Measurements from ENCODE around the gene SLC16A4.
"Not testable (repeated sequence)": the region's sequence is repeated elsewhere in the genome, so short reads cannot be mapped to it uniquely, and the experiment has no call there.

Gene SLC16A4

DNA sequence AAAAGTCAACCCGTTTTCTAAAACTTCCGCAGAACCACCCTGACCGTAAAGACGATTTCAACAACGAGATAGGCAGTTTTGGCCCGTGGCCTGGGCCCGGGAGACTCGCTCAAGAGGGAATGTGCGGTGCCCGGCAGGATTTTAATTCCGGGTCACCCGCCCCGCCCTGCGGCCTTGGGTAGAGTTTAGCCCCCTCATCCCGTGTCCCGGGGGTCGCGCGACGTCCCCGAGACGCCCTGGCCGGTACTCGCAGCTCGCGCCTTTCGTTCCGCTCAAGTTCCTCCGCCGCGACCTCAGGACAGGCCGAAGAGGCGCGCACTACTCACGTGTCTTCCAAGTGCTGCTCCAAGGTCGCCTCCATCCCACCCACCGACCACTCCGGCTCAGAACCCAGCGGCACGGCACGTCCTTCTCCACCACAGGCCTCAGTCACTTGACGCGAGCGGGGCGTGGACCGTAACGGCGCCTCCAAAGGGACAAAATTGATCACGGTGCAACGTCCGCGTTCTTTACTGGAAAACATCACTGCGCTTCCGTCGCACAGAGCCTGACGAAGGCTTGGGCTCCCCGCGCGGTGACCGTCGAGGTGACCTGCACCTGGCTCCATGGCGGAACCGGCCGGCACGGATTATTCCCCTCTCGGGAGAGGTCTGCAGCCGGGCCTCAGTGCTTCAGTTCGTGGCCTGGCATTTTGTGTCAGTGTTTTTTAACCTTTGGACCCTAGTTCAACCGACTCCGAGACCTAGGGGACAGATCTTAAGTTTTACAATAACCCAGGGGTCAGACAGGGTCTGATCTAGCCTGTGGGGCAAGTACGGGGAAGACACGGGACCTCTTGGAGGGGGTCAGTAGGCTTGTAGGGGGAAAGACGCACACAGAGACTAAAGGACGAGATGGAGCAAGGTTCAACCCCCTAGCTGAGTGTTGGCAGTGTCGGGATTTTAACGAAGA, 16.7 kb upstream of the SLC16A4 start, which contains the start of gene LAMTOR5:
LAMTOR5 (minus strand) TSS at position 435 of the 951 bp plus-strand sequence; CDS start at position 361, 74 bp downstream.
- peak; percentile 85 for DNase-seq

DNA sequence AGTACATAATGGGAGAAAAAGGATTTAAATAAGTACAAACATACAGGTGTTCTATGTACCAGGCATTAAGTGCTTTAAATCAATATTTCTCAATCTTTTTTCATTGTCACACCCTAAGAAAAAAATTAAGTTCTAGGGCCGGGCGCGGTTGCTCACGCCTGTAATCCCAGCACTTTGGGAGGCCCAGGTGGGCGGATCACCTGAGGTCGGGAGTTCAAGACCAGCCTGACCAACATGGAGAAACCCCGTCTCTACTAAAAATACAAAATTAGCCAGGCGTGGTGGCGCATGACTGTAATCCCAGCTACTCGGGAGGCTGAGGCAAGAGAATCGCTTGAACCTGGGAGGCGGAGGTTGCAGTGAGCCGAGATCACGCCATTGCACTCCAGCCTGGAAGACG, 15.6 kb upstream of the SLC16A4 start:
- DNase-seq: not testable (repeated sequence)

DNA sequence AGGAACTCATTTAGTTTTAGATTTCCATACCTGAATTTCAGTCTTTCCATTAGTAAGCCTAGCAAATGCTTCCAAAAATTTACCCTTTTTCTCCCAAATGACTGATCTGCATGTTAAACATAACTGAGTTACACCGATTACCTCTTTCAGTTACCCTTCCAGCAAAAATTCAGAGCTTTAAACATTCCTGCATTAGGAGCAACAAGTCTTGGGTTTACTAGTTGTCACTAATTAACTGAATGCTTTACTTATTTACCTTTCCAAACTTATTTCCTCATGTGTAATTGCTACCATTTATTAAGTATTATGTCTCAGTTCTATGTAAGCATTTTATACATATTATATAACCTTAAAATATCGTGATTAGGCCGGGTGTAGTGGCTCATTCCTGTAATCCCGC, 13.6 kb upstream of the SLC16A4 start:
- DNase-seq: no peak

DNA sequence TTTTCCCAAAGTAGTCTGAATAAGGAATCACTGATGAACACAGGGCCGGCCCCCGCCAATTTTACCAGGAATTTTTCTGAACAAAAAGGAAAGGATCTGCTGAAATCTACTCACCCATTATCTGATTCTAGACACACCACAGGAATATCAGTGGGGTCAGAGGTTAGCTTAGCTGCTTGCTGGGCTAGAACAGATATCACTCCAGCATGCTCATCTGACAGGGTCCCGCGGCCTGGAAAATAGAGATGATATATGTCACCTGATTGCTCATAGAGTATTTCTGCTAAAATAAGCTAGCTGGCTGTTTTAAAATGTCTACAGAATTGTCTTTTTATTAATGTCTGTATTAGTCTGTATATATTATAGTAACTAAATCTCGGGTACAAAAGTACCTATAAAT, 13.0 kb upstream of the SLC16A4 start:
- DNase-seq: no peak

DNA sequence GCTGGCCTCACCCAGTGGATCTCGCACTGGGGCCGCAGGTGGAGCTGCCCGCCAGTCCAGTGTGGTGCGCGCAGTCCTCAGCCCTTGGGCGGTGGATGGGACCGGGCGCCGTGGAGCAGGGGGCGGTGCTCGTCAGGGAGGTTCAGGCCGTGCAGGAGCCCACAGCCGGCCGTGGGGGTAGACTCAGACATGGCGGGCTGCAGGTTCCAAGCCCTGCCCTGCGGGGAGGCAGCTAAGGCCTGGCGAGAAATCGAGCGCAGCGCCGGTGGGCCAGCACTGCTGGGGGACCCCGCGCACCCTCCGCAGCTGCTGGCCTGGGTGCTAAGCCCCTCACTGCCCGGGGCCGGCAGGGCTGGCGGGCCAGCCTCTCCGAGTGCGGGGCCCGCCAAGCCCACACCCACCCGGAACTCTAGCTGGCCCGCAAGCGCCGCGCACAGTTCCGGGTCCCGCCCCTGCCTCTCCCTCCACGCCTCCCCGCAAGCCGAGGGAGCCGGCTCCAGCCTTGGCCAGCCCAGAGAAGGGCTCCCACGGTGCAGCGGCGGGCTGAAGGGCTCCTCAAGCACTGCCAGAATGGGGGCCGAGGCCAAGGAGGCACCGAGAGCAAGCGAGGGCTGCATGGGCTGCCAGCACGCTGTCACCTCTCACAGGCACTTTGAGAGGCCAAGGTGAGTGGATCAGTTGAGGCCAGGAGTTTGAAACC, 5.6 kb upstream of the SLC16A4 start:
- DNase-seq: not testable (repeated sequence)

DNA sequence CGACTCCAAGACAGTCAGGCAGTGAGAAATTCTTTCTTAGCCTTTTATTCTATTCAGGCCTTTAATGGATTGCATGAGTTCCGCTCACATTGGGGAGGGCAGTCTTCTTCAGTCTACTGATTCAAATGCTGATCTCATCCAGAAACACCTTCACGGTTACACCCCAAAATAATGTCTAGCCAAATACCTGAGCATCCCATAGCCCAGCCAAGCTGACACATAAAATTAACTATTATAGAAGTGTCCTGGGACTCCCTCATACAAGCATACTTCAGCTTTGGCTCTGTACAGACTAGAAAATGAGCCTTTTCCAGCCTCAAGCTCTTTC, 3.6 kb upstream of the SLC16A4 start:
- no peak for DNase-seq

DNA sequence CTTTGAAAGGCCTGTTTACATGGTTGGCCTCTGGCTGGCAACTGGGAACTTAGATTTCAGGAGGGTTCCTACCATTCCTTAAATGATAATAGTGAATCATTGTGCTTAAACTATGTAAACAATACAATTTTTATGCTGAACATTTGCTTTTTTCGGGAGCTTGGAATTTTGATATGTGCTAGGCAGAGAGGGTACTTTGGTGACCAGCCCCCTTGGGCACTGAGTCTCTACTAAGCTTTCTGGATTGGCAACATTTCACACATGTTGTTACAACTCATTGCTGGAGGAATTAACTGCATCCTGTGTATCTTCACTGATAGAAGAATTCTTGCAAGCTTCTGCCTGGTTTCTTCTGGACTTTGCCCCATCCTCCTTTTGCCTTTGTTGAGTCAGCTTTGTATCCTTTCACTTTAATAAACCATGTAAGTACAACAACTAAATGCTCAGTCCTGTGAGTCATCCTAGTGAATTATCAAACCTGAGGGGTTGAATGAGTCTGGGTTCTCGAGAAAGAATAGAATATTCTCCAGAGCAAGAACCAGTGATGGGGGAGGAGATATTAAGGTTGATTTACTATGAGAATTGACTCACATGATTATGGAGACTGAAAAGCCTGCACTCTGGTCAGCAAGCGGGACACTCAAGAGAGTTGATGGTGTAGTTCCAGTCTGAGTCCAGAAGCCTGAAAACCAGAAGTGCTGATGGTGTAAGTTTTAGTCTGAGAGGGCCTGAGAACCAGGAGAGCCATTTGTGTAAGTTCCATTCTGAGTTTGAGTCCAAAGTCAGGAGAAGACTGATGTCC, 3.1 kb upstream of the SLC16A4 start:
- DNase-seq: no peak

DNA sequence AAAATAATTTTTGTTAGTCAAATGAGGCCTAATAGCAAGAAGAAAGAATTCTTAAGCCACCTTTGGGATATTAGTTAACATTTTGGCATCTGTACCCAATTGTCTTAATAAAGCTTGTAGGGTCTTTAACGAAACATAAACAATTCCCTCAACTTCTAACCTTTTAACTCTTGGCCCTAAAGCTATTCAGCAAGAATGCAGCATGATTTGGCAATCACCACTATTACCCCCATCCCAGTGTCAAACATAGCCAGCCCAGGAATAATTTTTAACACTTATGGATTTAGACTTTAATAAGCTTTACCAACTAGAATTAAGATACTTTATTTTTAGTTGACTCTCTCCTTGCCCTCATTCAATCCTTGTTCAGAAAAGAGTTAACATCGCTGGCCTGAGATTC, 2.5 kb upstream of the SLC16A4 start:
- DNase-seq: no peak

DNA sequence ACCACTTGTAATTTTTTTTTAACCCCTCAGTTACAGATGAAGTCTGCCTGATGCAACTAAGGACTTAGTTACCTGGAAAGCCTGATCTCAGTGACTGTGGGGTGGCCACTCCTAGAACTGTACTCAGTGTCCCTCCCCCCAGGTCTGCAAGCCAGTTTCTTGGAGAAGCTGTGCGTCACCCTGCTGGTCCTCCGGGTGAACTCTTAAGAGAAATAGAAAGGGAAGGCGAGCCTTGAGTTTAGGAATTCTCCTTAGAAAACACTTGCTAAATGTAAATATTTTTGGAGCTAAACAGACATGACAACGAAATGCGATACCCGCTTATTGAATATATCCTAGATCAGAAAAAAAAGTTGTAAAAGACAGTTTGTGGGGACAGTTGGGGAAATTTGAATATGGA, 730 bp downstream of the SLC16A4 start:
- no peak for DNase-seq

DNA sequence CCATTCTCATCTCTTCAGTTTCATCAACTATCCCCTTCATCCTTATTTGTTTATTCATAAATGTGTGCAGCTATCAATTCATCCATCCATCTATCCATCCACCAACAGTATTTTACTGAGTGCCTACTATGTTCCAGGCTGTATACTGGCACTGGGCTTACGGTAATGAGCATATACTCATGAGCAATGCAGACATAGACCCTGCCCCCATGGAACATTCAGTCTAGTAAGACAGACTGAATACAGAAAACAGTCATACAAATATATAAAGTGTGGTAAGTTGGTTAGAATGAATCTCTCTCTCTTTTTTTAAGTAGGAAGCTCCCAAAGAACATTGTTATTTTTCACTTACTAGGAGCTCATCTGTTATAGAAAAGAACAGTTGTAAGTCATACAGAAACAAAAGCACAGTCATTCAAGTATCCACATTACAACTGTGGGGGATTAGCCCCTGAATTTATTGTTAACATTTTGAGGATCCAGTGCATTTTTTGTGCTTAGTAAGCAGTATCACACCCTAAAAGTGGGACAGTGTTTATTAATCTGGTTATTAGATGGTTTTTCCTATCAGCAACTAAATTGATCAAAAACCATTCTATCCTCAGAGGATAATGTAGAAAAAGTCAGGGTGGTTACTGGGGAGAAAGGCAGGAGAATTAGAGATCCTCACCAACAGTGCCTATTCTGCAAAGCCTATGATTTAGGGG, 3.6 kb downstream of the SLC16A4 start:
- no peak for DNase-seq

DNA sequence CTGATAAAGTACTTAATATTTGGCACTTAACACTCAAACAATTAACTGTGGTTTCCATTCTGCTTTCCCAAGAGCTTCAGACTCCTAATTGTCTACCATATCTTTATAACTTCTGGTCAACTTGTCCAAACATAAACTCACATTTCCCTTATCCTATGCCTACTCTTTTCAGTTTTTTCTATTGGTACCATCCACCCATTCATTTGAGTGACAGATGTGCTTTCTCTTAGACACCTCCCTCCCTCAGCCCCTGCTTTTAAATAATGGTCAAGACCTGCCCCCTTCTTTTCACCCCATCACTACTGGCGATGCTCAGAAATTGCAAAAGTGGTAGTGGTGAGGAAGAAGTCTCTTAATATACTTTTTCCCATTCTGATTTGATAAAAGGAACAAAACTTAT, 5.5 kb downstream of the SLC16A4 start:
- DNase-seq: no peak

DNA sequence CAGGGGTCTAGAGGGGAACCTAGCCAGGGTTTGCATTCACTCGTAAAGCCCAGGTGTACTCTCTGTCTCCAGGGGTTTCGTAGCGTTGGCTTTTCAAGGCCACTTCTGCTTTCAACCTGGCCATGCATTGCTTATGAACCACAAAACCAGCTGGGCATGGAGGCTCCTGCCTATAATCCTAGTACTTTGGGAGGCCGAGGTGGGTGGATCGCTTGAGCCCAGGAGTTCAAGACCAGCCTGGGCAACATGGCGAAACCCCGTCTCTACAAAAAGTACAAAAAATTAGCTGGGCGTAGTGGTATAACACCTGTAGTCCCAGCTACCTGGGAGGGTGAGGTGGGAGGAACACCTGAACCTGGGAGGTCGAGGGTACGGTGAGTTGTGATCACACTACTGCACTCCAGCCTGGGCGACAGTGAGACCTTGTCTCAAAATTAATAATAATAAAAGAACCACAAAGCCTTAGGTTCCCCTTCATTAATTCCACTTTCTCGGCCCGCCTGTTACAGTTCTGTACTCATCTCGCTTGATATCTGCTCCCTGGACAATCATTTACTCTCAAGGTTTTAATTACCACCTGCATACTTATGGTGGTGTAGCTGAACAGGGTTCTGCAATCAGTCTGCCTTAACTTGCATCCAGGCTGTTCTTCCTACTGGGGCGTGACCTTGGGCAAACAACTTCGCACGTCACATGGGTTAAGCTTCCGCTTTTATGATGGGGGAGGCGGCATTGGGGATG, 6.1 kb downstream of the SLC16A4 start:
- DNase-seq: no peak

DNA sequence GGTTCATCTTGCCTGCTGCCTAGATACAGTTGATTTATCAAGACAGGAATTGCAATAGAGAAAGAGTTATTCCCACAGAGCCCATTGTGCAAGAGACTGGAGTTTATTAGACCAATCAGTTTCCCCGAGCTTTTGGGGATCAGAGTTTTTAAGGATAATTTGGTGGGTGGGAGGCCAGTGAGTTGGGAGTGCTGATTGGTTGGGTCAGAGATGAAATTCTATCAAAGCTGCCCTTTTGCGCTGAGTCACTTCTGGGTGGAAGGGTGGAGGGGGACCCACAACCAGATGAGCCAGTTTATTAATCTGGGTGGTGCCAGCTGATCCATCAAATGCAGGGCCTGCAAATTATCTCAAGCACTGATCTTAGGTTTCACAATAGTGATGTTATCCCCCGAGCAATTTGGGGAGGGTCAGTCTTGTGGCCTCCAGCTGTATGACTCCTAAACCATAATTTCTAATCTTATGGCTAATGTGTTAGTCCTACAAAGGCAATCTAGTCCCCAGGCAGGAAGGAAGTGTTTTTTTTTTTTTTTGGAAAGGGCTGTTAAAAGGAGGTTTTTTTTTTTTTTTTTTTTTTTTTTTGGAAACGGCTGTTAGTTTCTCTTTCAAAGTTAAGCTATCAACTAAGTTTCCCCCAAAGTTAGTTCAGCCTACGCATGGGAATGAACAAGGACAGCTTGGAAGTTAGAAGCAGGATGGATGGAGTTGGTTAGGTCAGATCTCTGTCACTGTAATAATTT, 7.4 kb downstream of the SLC16A4 start:
- no peak for DNase-seq

DNA sequence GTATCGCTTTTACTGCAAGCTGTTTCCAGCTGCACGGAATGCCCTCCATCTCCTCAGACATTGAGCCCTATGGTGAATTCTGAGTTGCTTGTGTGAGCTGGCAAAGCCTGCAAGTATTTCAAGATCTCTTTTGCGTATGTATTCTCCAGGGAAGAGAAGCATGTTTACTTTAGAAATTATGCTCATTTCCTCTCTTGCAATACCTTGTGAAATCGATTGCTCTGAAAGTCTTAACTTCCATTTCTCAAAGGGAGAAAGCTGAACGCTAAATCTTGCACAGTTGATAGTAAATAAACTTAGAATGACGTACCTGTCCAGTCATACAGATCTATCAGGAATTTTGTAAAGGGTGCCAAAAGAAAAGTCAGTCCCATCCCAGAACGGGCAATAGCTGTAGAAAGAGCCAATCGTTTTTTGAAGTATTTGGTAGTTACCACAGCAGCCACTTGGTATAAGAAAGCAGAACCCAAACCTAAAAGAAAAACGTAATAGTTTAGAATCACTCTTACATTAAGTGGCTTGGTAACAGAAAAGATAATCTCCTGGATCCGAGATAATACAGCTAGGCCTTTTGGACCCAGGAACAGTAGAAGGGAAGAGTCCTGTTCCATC, 10.0 kb downstream of the SLC16A4 start:
- no peak for DNase-seq

DNA sequence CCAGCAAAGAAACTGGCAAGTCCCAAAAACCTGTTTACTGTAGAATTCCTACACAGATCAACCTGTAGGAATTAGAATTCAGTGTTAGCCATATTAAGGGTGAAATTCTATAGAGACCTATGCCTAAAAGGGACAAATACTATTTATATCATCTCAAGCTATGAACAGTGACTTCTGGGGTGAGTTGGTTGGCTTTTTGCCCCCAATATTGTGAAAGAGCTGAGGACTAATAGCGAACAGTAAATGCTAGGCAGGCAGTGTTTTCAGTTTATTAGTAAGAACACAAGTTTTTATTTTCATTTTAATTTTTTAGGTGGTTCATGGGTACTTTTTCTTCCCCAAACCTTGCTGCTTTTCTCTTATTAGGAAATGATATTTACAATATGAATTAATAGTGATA, 15.3 kb downstream of the SLC16A4 start:
- DNase-seq: no peak

DNA sequence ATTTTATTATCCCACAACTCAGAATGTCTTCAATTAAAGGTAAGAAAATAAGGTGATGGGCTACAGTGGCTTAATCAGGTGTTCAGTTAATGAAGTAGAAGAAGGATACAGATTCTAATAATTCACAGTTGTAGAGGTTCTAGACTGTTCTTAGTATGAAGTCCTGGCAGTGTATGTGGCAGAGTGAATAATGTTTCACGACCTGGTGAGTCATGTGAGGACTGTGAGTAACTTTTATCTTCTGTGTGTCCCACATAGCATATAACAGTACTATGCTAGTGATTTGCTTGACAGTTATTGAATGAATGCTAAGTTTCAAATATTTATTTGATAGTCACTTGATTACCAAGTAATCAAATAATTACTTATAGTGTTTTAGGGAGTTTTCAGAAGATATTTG, 20.0 kb downstream of the SLC16A4 start:
- no peak for DNase-seq

DNA sequence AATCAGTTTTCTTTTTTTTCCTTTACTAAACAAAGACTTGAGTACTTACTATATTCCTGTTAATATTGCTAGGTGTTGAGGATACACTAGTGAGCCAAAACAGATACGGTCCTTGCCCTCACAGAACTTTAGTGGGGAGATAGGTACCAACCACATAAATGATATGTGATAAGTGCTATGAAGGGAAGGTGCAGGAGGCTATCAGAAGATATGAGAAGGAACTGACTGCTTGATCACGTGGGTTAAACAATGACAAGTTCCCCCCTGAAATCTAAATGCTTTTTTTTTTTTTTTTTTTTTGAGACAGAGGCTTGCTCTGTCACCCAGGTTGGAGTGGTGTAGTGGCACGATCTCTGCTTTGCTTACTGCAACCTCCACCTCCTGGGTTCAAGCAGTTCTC, 26.6 kb downstream of the SLC16A4 start:
- no peak for DNase-seq

DNA sequence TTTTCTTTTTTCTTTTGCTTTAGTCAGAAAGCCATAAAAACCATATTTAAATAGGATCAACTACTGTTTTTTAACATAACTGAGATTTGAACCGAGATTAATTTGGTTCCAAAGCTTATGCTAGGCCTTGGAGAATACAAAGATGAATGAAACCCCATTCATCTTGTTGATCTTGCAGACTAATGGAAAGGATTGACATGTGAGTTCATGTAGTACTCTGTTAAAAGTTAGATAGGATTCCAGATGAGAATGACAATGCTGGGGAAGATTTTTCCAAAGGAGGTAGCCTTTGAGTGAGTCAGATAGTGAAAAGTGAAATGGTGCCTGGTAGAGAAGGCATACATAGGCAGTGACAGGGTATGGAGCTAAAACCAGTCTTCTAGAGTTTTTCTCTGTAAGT, 29.0 kb downstream of the SLC16A4 start:
- DNase-seq: no peak

DNA sequence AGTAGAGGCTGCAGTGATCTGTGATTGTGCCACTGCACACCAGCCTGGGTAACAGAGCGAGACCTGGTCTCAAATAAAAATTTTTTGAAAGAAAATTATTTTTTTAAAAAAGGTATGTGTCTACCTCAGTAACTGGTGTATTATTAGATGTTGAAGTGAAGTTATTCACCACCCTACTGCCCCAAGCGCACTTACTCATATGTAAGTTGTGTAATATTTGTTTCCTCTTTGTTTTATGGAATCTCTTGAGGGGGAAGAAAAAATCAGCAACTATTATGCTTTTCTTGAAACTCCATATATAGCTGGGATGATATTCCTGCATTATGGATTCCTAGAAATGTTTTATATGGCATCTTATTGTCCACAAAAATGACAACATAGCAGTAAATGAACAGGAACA, 30.4 kb downstream of the SLC16A4 start:
- DNase-seq: no peak

DNA sequence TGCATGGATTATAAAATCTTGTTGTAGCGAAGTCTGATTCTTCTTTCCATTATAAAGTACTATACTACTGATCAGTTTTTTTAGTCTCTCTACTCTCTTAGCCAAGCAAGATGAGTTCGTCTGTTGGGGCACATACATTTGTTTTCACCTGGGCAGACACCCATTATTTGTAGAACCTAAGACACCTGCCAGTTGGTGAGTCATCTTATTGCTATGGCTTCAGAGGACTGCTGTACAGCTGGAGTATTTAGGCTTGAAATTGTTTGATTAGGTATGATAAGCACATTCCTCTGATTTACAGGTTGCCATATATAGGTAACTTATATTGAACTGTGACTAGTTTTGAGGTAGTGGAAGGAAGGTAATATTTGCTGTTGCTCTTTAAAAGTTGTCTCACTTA, 34.4 kb downstream of the SLC16A4 start:
- DNase-seq: no peak

DNA sequence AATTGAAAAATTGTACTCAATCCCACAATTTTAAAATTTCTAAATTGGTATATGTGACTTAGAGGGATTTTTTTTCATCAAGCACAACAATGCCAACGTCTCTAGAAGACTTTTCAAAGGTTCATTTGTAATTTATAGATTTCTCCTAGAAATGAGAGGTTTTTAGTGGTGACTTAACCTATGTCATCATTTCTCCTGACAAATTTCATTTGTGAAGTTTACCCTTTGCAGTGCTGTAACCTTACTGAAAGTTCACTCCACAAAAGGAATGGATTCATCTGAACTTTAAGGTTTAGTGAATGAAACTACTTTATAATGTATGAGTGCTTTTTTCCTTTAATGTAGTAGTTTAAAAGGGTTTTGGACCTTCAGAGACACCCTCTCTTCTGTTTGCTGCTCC, 35.5 kb downstream of the SLC16A4 start:
- DNase-seq: no peak

All from T1000 (cell line).